RWPE1 (cell line): Measurements from ENCODE around the gene CBFA2T3.
A peak's percentile ranks its signal among the peaks of the same experiment; 100 is the strongest.

Experiments used
- CTCF ChIA-PET: fragments of 350-600 bp; sonication (Branson Sonifier 250); formaldehyde crosslinking; extraction: SDS; loops from one replicate; lab custom pipeline; 2021; lab: Yijun Ruan, JAX
- POLR2A ChIA-PET: fragments of 400-600 bp; formaldehyde crosslinking; extraction: SDS; loops from one replicate; lab custom pipeline; 2020; ENCODE audit warnings: antibody characterized with exemption; ENCODE audit not compliant: low non-redundant PET; lab: Yijun Ruan, JAX
- DNase-seq: peaks from one replicate; pipeline ENCODE4 v3.0.0; 2012; ENCODE audit warnings: low spot score
- H3K27ac ChIP-seq: fragments of 450-650 bp; 2 replicates; pipeline ENCODE4 v1.5.1; 2017
- TF ChIP-seq, protein P1 (sequence below): fragments of 450-650 bp; conservative IDR thresholded peaks from 2 replicates; pipeline ENCODE4 v1.5.1; 2017; ENCODE audit warnings: low read depth, mild to moderate bottlenecking

CBFA2T3 gene

DNA sequence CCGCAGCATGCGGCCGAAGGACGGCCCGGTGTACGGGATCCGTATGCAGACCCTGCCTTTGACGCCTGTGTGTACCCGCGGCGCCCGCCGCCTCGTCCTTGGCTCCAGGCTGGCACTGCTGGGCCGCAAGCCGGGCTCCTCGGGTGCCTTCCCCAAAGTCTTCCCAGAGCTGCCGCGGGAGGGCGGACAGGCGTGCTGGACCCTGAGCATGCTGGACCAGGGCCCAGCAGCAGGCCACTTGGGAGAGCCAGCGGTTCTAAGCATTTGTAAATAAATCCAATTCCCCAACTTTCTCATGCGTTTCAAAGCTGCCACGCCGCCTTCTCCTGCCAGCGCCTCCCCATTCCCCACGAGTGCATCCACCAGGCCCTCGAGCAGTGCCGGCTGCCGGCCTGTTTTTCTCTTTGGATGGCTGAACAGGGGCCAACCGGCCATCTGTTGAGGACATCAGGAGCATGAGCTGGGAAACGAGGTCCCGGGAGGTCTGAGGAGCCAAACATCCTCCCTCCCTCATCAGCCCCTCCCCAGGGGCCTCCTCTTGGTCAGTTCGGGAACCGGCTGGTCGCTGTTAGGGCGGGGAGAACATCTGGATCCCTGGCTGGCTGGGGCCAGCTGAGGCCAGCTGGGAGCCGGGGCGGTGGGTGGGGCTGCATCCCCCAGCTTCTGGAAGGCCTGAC, 90.0 kb downstream of the CBFA2T3 start:
- no peak for DNase-seq
- ChIA-PET CTCF (no interaction called here), POLR2A (no interaction called here)
- TF ChIP-seq, protein P1, sequence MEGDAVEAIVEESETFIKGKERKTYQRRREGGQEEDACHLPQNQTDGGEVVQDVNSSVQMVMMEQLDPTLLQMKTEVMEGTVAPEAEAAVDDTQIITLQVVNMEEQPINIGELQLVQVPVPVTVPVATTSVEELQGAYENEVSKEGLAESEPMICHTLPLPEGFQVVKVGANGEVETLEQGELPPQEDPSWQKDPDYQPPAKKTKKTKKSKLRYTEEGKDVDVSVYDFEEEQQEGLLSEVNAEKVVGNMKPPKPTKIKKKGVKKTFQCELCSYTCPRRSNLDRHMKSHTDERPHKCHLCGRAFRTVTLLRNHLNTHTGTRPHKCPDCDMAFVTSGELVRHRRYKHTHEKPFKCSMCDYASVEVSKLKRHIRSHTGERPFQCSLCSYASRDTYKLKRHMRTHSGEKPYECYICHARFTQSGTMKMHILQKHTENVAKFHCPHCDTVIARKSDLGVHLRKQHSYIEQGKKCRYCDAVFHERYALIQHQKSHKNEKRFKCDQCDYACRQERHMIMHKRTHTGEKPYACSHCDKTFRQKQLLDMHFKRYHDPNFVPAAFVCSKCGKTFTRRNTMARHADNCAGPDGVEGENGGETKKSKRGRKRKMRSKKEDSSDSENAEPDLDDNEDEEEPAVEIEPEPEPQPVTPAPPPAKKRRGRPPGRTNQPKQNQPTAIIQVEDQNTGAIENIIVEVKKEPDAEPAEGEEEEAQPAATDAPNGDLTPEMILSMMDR = no peak
- peak overlapping the region; percentile 21; the same call in 1 of the 2 replicates for H3K27ac ChIP-seq

DNA sequence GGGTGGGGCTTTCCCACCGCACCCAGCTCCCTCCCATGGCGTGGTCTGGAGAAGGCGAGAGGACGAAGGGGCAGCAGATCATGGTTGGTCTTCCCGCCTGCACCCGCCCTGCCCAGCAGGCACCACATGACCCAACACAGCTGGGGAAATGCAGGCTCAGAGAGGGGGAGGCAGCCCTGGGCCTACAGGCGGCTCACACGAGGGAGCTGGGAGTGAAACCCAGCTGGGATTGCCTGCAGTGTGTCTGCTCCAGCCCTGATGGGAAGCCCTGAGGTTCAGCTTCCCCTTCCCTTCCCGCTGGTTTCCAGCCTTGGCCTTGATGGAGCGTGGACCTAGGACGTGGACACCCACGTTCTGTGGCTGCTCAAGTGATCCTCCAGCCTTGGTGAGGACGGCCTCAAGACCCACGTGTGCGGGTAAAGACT, 90.6 kb downstream of the CBFA2T3 start:
- ChIA-PET CTCF (no interaction called here), POLR2A (no interaction called here)
- TF ChIP-seq, protein P1 = no peak
- no peak for DNase-seq
- no peak overlapping the region for H3K27ac ChIP-seq

DNA sequence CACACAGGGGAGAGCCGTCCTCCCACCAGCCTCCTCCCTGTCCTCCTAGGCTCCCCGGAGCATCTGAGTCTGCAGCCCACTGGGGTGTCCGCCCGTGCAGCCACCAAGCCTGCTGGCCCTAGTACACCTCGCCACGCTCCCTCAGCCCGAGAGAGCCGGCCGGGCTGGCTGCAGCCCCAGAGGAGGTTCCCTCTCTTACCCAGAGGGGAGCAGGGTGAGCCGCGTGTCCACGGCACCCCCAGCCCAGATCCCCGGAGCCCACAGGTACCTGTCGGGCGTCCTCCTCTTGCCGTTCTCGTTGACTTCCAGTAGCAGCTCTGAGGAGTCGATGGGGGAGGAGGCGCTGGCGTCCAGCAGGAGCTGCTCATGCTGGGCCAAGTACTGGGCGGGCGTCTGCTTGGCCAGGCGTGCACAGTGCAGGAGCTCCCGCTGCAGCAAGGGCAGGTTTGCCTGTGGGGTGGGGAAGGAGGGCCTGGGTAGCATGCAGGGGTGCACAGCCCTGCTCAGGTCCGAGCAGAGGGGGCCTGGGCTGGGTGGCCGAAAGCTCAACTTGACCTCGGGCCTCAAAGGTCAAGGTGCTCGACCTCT, 91.2 kb downstream of the CBFA2T3 start:
- no peak overlapping the region for H3K27ac ChIP-seq
- TF ChIP-seq, protein P1 = no peak
- no peak for DNase-seq
- ChIA-PET CTCF (no interaction called here), POLR2A (no interaction called here)

DNA sequence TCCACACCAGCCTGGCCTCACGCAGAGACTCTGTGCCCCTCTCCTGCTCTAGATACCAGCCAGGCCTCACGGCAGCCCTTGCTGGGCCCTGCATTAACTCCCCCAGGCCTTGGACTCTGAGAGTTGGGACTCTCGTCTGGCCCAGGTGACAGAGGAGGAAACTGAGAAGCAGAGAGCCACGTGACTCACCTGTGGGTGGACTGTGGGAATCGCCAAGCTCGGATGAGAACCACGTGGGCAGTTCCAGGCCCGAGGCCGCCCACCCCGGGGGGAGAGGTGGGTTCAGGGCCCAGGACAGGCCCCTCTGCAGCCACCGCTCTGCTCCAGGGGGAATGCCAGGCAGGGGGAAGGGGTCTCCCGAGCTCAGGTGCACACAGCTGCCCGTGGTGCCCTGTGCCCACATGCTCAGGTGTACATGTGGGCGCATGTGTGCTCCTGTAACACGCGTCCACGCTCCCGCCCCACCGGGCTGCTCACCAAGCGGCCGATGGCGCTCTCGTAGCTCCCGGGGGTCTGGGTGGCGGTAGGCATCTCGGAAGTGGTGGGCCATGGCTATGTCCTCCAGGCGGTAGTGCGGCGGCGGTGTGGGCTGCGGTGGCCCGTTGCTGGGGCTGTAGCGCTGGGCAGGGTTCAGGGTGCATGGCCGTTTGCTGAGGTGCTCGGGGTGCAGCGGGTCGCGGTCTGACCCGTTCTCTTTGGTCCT, 92.3 kb downstream of the CBFA2T3 start:
- CTCF ChIA-PET = no interaction called here
- no peak for DNase-seq
- TF ChIP-seq, protein P1 = no peak
- POLR2A ChIA-PET = no interaction called here
- no peak overlapping the region for H3K27ac ChIP-seq

DNA sequence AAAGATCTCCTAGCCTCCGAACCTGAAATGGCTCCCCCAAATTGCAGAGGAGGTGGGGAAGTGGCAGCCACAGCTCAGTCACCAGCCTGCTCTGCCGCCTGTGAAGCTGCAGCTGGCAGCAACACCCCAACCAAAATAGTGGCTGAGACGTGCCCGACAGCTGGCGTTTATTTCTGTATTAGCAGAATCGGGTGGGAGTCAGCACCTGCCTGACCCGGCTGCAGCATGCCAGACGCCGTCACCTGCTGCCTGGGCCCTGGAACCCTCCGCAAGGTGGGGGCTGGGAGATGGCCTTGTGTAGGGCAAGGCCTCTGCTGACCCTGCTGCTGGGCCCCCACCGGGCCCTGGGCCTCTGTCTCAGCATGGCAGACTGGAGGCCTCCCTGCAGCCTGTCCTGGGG, 93.1 kb downstream of the CBFA2T3 start:
- CTCF ChIA-PET = interaction anchor here (0.7 kb wide), 1 partner anchor 113 kb away, joined by 4 read pairs; no protein-coding TSS in a partner anchor
- POLR2A ChIA-PET = no interaction called here
- TF ChIP-seq, protein P1 = no peak
- H3K27ac ChIP-seq = no peak overlapping the region
- no peak for DNase-seq

DNA sequence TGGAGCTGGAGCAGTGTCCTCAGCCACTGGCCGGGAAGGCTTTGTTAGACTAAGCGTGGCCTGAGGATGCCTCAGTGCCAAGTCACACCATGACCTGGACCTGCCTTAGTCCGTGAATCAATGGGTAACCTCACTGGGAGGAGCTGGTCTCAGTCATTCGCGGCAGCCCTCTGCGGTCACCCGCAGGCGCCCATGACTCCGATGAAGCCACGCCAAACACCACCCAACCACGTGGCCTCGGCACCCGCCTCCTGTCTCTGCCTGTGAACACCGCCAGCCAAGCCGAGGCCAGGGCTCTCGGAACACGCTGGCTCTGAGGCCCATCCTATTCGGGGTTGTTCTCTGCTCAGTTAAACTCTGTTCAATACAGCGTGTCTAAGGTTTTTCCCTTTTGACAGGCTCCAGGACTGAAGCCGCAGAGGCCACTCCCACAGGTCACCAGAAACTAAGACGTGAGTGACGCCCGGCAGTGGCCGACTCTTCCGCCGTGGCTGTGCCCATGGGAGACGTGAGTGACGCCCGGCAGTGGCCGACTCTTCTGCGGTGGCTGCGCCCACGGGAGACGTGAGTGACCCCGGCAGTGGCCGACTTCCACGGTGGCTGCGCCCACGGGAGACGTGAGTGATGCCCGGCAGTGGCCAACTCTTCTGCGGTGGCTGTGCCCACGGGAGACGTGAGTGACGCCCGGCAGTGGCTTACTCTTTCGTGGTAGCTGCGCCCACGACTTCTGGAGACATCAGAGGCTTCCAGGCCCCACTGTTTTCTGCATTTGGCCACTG, 93.7 kb downstream of the CBFA2T3 start:
- DNase-seq = no peak
- ChIA-PET CTCF (interaction anchor here (0.7 kb wide), 1 partner anchor 113 kb away, joined by 4 read pairs; no protein-coding TSS in a partner anchor), POLR2A (no interaction called here)
- H3K27ac ChIP-seq = peak overlapping the region; percentile 60; the same call in 1 of the 2 replicates
- TF ChIP-seq, protein P1 = no peak
